Keratinocyte (primary cell): ENCODE measurements around the gene MEGF10.

Experiments used
- CTCF ChIP-seq, 3 experiments: IDR thresholded peaks in 1 of 3; conservative IDR thresholded peaks in 1 of 3; optimal IDR thresholded peaks in 1 of 3; 2 replicates in 2 of 3; 3 replicates in 1 of 3; pipeline versions ENCODE3 to v1.5.1; 2011; ENCODE audit warnings: low read length in 3 of 3, mild to moderate bottlenecking in 3 of 3, moderate library complexity in 2 of 3, control low read depth in 1 of 3, inconsistent platforms in 1 of 3; ENCODE audit not compliant: insufficient read depth in 2 of 3; ENCODE audit errors: extremely low read depth in 1 of 3
- EZH2 ChIP-seq: IDR thresholded peaks from one replicate; pipeline ENCODE4 v1.6.1; 2012; ENCODE audit warnings: inconsistent platforms, mild to moderate bottlenecking, low read length, moderate library complexity

GRCh38 chr5:127333483-127333882 lies 42.9 kb downstream of the MEGF10 start:
- no peak for TF ChIP-seq CTCF (optimal IDR thresholded peaks at IDR 0.05 in 1 of 3, IDR thresholded peaks at IDR 0.05 in 1 of 3, conservative IDR thresholded peaks at IDR 0.05 in 1 of 3; ENCODE audit: extremely low read depth in 1 of 3, insufficient read depth in 2 of 3, low read length in 3 of 3)
- TF ChIP-seq EZH2, result no peak
